HCT116 (cell line): ENCODE measurements around the gene UPP2. TPM values are rescaled to one million over a fixed set of nuclear protein-coding genes. Genes with fewer than 3 reads are reported as not detected.

Source experiments
- ATAC-seq: fragments of 200-7000 bp; cut with Tn5 transposase; 2 replicates; pipeline ENCODE4 v1.9.1; 2020; ENCODE audit warnings: mild to moderate bottlenecking, moderate library complexity
- BruUV-seq: library from RNA; stranded (reverse); fragments of 400-500 nt; replicated peaks from 2 replicates; lab custom pipeline; 2021; lab: Mats Ljungman, UMichigan
- CTCF ChIA-PET: fragments of 300-600 bp; sonication (Branson Sonifier 250); formaldehyde crosslinking; loops from one replicate; lab custom pipeline; 2021; ENCODE audit warnings: antibody characterized with exemption; lab: Charles Lee
- POLR2A ChIA-PET: fragments of 300-600, 350-600 bp; sonication (Branson Sonifier 250); formaldehyde crosslinking; loops from one replicate; lab custom pipeline; 2021; ENCODE audit warnings: antibody characterized with exemption; lab: Charles Lee
- RAD21 ChIA-PET, 2 experiments: fragments of 300-600 bp; sonication (Branson Sonifier 250); formaldehyde crosslinking; loops; one replicate each; lab custom pipeline; 2023; ENCODE audit warnings: low total read pairs in 2 of 2; ENCODE audit not compliant: uncharacterized antibody in 2 of 2, unreplicated experiment in 2 of 2, low non-redundant PET in 1 of 2; lab: Charles Lee
- DNase-seq: peaks from one replicate; pipeline ENCODE4 v3.0.0-alpha.2; 2010; ENCODE audit warnings: low read depth, low spot score
- H2AFZ ChIP-seq: fragments of 200-600 bp; shearing (Covaris generic), sonication (generic); 2 replicates; pipeline ENCODE4 v1.6.1; 2017; ENCODE audit warnings: low read depth, mixed run types, mixed read lengths, antibody characterized with exemption, low read length; ENCODE audit not compliant: poor library complexity, severe bottlenecking
- H3K27ac ChIP-seq: 2 replicates; pipeline ENCODE4 v1.5.1; 2012; ENCODE audit warnings: low read depth, low read length
- H3K27me3 ChIP-seq: fragments of 200-600 bp; sonication (generic); 2 replicates; pipeline ENCODE4 v1.6.1; 2016; ENCODE audit warnings: mixed run types, low read length, mixed read lengths; ENCODE audit not compliant: insufficient read depth
- H3K36me3 ChIP-seq, 2 experiments: fragments of 200-500 bp in 1 of 2; fragments of 200-600 bp in 1 of 2; sonication (Bioruptor generic) in 1 of 2; sonication (generic) in 1 of 2; 2 replicates each; pipeline versions ENCODE4 v1.5.1 to v1.6.1; 2014 to 2016; ENCODE audit warnings: low read length in 2 of 2, inconsistent platforms in 1 of 2, mixed read lengths in 1 of 2, mixed run types in 1 of 2; ENCODE audit not compliant: insufficient read depth in 2 of 2, control insufficient read depth in 1 of 2
- H3K4me1 ChIP-seq, 2 experiments: fragments of 200-600 bp in 1 of 2; sonication (generic) in 1 of 2; 2 replicates each; pipeline versions ENCODE4 v1.5.1 to v1.6.1; 2012 to 2017; ENCODE audit warnings: low read length in 2 of 2, inconsistent platforms in 1 of 2, mild to moderate bottlenecking in 1 of 2, mixed read lengths in 1 of 2, mixed run types in 1 of 2, moderate library complexity in 1 of 2; ENCODE audit not compliant: insufficient read depth in 2 of 2, control insufficient read depth in 1 of 2
- H3K4me2 ChIP-seq: fragments of 200-600 bp; sonication (generic); 2 replicates; pipeline ENCODE4 v1.6.1; 2017; ENCODE audit warnings: mixed run types, low read length, mixed read lengths
- H3K4me3 ChIP-seq, 2 experiments: fragments of 200-600 bp in 1 of 2; sonication (generic) in 1 of 2; replicated peaks in 1 of 2; 2 replicates each; pipeline ENCODE4 v1.5.1; 2011 to 2016; ENCODE audit warnings: low read length in 2 of 2, control low read depth in 1 of 2, low read depth in 1 of 2, mild to moderate bottlenecking in 1 of 2, mixed read lengths in 1 of 2, mixed run types in 1 of 2
- H3K79me2 ChIP-seq: fragments of 200-600 bp; sonication (generic); 2 replicates; pipeline ENCODE4 v1.6.1; 2017; ENCODE audit warnings: mild to moderate bottlenecking, mixed run types, low read length, moderate library complexity, mixed read lengths; ENCODE audit not compliant: insufficient read depth
- H3K9ac ChIP-seq: fragments of 200-600 bp; sonication (generic); 2 replicates; pipeline ENCODE4 v1.6.1; 2016; ENCODE audit warnings: low read length, mixed read lengths
- H3K9me2 ChIP-seq: fragments of 200-600 bp; sonication (generic), shearing (Covaris generic); 2 replicates; pipeline ENCODE4 v1.6.1; 2017; ENCODE audit warnings: mixed run types, mild to moderate bottlenecking, moderate library complexity; ENCODE audit not compliant: insufficient read depth
- H3K9me3 ChIP-seq, 2 experiments: fragments of 200-500 bp in 1 of 2; fragments of 200-600 bp in 1 of 2; sonication (Bioruptor generic) in 1 of 2; sonication (generic) in 1 of 2; 2 replicates each; pipeline ENCODE4 v1.6.1; 2014 to 2017; ENCODE audit warnings: low read length in 2 of 2, mixed read lengths in 2 of 2, inconsistent platforms in 1 of 2, low read depth in 1 of 2, mild to moderate bottlenecking in 1 of 2, mixed run types in 1 of 2, moderate library complexity in 1 of 2; ENCODE audit not compliant: control insufficient read depth in 1 of 2, insufficient read depth in 1 of 2
- H4K20me1 ChIP-seq: fragments of 200-600 bp; sonication (generic), shearing (Covaris generic); 2 replicates; pipeline ENCODE4 v1.6.1; 2017; ENCODE audit warnings: mixed run types, mild to moderate bottlenecking, moderate library complexity; ENCODE audit not compliant: insufficient read depth
- CBX3 ChIP-seq: IDR thresholded peaks from 2 replicates; pipeline ENCODE4 v1.6.1; 2012; ENCODE audit warnings: low read depth
- CEBPB ChIP-seq: IDR thresholded peaks from 2 replicates; pipeline ENCODE4 v1.6.1; 2012; ENCODE audit warnings: low read depth
- EZH2 ChIP-seq: fragments of 200-600 bp; sonication (generic); IDR thresholded peaks from 2 replicates; pipeline ENCODE4 v1.6.1; 2017; ENCODE audit warnings: antibody characterized with exemption, mixed run types
- POLR2A ChIP-seq: IDR thresholded peaks from 2 replicates; pipeline ENCODE4 v1.7.0; 2011; ENCODE audit warnings: borderline replicate concordance; ENCODE audit not compliant: insufficient read depth, insufficient read length; ENCODE audit errors: extremely low read depth
- POLR2AphosphoS5 ChIP-seq: IDR thresholded peaks from 2 replicates; pipeline ENCODE4 v1.6.1; 2011; ENCODE audit warnings: mild to moderate bottlenecking, low read depth, low read length, moderate library complexity
- SIN3A ChIP-seq: IDR thresholded peaks from 2 replicates; pipeline ENCODE4 v1.6.1; 2012; ENCODE audit warnings: low read depth
- SP1 ChIP-seq: IDR thresholded peaks from 2 replicates; pipeline ENCODE4 v1.6.1; 2012; ENCODE audit warnings: low read depth
- SRF ChIP-seq: IDR thresholded peaks from 2 replicates; pipeline ENCODE4 v1.6.1; 2012; ENCODE audit warnings: low read depth
- TCF7L2 ChIP-seq: IDR thresholded peaks from 2 replicates; pipeline ENCODE4 v1.7.0; 2011; ENCODE audit warnings: borderline replicate concordance, inconsistent platforms; ENCODE audit not compliant: insufficient read depth, insufficient read length; ENCODE audit errors: extremely low read depth
- ZNF274 ChIP-seq: fragments of 200-500 bp; sonication (Bioruptor generic); IDR thresholded peaks from 2 replicates; pipeline ENCODE4 v1.6.1; 2014; ENCODE audit warnings: mild to moderate bottlenecking, low read depth, low read length, inconsistent platforms
- intact Hi-C: fragments of 100-400 bp; cut with micrococcal nuclease; formaldehyde crosslinking; loops from 2 replicates; pipeline ENCODE4 v1.10.0; 2022
- total RNA-seq: library from RNA; stranded (reverse); gene quantifications from one replicate; pipeline ENCODE4 v1.2.1, GENCODE V29; 2021; ENCODE audit not compliant: unreplicated experiment
- TF ChIP-seq, protein P1 (sequence below): IDR thresholded peaks from 2 replicates; pipeline ENCODE4 v1.6.1; 2012; ENCODE audit warnings: low read depth
- TF ChIP-seq, protein P2 (sequence below): IDR thresholded peaks from 2 replicates; pipeline ENCODE4 v1.6.1; 2012
- TF ChIP-seq, protein P3 (sequence below): IDR thresholded peaks from 2 replicates; pipeline ENCODE4 v1.6.1; 2011; ENCODE audit warnings: mild to moderate bottlenecking, low read length, moderate library complexity; ENCODE audit not compliant: insufficient replicate concordance; ENCODE audit errors: extremely low read depth
- TF ChIP-seq, protein P4 (sequence below), 3 experiments: fragments of 200-600 bp in 1 of 3; sonication (generic) in 1 of 3; IDR thresholded peaks in 2 of 3; conservative IDR thresholded peaks in 1 of 3; 2 replicates each; pipeline ENCODE4 v1.5.1; 2012 to 2017; ENCODE audit warnings: low read depth in 2 of 3, low read length in 2 of 3, antibody characterized with exemption in 1 of 3, borderline replicate concordance in 1 of 3, control low read depth in 1 of 3, mild to moderate bottlenecking in 1 of 3, mixed read lengths in 1 of 3, mixed run types in 1 of 3, moderate library complexity in 1 of 3; ENCODE audit not compliant: insufficient read depth in 1 of 3

The UPP2 gene
- total RNA-seq, 1 experiment from 2014 or later = not detected

DNA sequence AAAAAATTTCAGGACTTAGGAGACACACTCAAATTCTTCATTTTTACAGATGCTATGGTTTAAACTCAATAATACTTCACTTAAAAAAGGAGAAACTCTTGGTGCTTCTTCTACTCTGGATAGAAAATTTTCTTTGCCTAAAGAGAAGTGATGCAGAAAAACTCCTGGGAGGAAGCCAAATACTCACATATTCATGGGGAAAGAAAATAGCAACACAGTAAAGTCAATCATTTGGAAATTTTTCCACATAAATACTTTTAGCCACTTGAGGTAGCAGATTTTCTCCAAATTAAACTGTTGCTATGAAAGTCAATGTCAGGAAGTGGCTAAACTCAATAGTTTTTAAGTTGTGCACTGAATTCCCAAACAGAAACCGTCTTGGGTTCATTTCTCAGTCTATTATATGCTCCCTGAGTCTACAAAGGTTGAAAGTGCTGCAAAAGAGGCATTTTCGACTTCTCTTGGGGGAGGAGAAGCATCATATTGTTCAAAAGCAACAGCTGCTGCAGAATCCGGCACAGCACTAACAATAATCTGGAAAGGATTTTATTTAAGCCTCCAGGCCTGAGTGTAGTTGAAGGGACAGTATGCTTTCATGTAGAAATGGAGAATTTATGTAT is 81.1 kb downstream of the UPP2 start:
- intact Hi-C loops = no loop called here
- no peak for TF ChIP-seq EZH2
- no peak for TF ChIP-seq CBX3
- TF ChIP-seq SP1 = no peak
- TF ChIP-seq, protein P1, sequence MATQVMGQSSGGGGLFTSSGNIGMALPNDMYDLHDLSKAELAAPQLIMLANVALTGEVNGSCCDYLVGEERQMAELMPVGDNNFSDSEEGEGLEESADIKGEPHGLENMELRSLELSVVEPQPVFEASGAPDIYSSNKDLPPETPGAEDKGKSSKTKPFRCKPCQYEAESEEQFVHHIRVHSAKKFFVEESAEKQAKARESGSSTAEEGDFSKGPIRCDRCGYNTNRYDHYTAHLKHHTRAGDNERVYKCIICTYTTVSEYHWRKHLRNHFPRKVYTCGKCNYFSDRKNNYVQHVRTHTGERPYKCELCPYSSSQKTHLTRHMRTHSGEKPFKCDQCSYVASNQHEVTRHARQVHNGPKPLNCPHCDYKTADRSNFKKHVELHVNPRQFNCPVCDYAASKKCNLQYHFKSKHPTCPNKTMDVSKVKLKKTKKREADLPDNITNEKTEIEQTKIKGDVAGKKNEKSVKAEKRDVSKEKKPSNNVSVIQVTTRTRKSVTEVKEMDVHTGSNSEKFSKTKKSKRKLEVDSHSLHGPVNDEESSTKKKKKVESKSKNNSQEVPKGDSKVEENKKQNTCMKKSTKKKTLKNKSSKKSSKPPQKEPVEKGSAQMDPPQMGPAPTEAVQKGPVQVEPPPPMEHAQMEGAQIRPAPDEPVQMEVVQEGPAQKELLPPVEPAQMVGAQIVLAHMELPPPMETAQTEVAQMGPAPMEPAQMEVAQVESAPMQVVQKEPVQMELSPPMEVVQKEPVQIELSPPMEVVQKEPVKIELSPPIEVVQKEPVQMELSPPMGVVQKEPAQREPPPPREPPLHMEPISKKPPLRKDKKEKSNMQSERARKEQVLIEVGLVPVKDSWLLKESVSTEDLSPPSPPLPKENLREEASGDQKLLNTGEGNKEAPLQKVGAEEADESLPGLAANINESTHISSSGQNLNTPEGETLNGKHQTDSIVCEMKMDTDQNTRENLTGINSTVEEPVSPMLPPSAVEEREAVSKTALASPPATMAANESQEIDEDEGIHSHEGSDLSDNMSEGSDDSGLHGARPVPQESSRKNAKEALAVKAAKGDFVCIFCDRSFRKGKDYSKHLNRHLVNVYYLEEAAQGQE = no peak
- TF ChIP-seq ZNF274 = no peak
- TF ChIP-seq SRF = no peak
- TF ChIP-seq, protein P2, sequence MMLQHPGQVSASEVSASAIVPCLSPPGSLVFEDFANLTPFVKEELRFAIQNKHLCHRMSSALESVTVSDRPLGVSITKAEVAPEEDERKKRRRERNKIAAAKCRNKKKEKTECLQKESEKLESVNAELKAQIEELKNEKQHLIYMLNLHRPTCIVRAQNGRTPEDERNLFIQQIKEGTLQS = no peak
- no peak for TF ChIP-seq CEBPB
- TF ChIP-seq, protein P3, sequence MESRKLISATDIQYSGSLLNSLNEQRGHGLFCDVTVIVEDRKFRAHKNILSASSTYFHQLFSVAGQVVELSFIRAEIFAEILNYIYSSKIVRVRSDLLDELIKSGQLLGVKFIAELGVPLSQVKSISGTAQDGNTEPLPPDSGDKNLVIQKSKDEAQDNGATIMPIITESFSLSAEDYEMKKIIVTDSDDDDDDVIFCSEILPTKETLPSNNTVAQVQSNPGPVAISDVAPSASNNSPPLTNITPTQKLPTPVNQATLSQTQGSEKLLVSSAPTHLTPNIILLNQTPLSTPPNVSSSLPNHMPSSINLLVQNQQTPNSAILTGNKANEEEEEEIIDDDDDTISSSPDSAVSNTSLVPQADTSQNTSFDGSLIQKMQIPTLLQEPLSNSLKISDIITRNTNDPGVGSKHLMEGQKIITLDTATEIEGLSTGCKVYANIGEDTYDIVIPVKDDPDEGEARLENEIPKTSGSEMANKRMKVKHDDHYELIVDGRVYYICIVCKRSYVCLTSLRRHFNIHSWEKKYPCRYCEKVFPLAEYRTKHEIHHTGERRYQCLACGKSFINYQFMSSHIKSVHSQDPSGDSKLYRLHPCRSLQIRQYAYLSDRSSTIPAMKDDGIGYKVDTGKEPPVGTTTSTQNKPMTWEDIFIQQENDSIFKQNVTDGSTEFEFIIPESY = no peak
- no peak for TF ChIP-seq TCF7L2
- no peak for TF ChIP-seq POLR2A
- TF ChIP-seq, protein P4, sequence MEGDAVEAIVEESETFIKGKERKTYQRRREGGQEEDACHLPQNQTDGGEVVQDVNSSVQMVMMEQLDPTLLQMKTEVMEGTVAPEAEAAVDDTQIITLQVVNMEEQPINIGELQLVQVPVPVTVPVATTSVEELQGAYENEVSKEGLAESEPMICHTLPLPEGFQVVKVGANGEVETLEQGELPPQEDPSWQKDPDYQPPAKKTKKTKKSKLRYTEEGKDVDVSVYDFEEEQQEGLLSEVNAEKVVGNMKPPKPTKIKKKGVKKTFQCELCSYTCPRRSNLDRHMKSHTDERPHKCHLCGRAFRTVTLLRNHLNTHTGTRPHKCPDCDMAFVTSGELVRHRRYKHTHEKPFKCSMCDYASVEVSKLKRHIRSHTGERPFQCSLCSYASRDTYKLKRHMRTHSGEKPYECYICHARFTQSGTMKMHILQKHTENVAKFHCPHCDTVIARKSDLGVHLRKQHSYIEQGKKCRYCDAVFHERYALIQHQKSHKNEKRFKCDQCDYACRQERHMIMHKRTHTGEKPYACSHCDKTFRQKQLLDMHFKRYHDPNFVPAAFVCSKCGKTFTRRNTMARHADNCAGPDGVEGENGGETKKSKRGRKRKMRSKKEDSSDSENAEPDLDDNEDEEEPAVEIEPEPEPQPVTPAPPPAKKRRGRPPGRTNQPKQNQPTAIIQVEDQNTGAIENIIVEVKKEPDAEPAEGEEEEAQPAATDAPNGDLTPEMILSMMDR (IDR thresholded peaks at IDR 0.05 in 2 of 3, conservative IDR thresholded peaks at IDR 0.05 in 1 of 3; ENCODE audit: borderline replicate concordance in 1 of 3, insufficient read depth in 1 of 3, low read depth in 2 of 3, low read length in 2 of 3) = no peak
- TF ChIP-seq POLR2AphosphoS5 = no peak
- no peak for TF ChIP-seq SIN3A
- no TSS peak for BruUV-seq
- H3K9ac ChIP-seq = no peak overlapping the region
- no peak overlapping the region for H3K4me3 ChIP-seq
- no peak overlapping the region for H3K27ac ChIP-seq
- H2AFZ ChIP-seq = no peak overlapping the region
- no peaks in the 10 kb centered on the region for H4K20me1 ChIP-seq
- H3K27me3 ChIP-seq = no peaks in the 10 kb centered on the region
- DNase-seq (no peak), ATAC-seq (no peak)
- no peaks in the 10 kb centered on the region for H3K79me2 ChIP-seq
- H3K4me2 ChIP-seq = no peak overlapping the region
- no peaks in the 10 kb centered on the region for H3K4me1 ChIP-seq
- no peaks in the 10 kb centered on the region for H3K9me2 ChIP-seq
- no peaks in the 10 kb centered on the region for H3K36me3 ChIP-seq
- no peaks in the 10 kb centered on the region for H3K9me3 ChIP-seq
- POLR2A ChIA-PET = no interaction called here
- CTCF ChIA-PET = no interaction called here
- RAD21 ChIA-PET = no interaction called here
